GM18867 (cell line): ENCODE measurements around the gene KCTD17.

Experiments
- ATAC-seq: cut with Tn5 transposase; IDR thresholded peaks from one replicate; pipeline ENCODE4 v1.9.1; 2021; ENCODE audit warnings: mild to moderate bottlenecking, moderate library complexity; ENCODE audit not compliant: unreplicated experiment

The KCTD17 gene

DNA sequence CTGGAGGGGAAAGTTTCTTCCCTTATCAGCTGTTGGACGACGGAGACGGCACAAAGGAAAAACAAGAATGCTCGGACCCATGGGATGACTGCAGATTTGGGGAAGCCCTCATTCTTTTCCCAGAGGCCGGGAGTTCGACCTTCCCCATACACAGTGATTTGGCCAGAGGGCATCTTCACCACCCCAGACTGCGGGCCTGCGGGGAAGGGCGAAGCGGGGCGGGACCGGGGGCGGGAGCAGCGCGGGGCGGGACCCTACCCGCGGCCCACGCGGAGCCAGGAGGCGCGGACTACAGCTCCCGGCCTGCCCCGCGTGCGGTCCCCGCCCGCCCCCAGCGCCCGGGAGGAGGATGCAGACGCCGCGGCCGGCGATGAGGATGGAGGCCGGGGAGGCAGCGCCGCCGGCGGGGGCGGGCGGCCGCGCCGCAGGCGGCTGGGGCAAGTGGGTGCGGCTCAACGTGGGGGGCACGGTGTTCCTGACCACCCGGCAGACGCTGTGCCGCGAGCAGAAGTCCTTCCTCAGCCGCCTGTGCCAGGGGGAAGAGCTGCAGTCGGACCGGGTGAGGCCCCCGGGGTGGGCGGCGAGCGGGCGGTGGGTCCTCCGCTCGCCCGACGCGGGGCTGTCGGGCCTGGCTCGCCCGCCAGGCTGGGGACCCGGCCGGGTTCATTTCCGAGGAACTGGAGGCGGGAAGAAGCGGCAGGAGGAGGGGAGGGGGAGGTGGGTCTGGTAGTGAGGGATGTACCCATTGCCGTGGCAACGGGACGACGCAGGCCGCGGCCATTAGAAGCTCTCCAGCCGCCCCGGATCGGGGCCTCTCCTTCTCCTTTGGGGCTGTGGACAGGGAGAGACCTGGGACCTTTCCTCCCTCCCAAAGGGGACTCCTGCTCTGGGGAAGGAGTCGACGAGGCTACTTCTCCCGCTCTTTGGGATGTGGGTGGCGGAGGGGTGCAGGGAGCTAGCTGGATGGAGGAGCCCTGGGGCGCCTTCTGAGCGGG, at the start of gene KCTD17:
Gene KCTD17 (plus strand): TSS at position 352 of the 995 bp plus-strand sequence. CDS start 19 bp downstream, at position 371.
- ATAC-seq = peak; percentile 83

GRCh38 chr22:37001826-37002225, 49.7 kb upstream of the KCTD17 start:
- ATAC-seq = no peak

GRCh38 chr22:37002633-37003032, 48.9 kb upstream of the KCTD17 start:
- no peak for ATAC-seq

GRCh38 chr22:37007651-37008050, 43.9 kb upstream of the KCTD17 start:
- ATAC-seq = no peak

GRCh38 chr22:37008365-37008764, 43.2 kb upstream of the KCTD17 start:
- no peak for ATAC-seq

GRCh38 chr22:37009490-37009889, 42.1 kb upstream of the KCTD17 start:
- no peak for ATAC-seq

- no peak for ATAC-seq
Observed at GRCh38 chr22:37010174-37010573, 41.4 kb upstream of the KCTD17 start.

DNA sequence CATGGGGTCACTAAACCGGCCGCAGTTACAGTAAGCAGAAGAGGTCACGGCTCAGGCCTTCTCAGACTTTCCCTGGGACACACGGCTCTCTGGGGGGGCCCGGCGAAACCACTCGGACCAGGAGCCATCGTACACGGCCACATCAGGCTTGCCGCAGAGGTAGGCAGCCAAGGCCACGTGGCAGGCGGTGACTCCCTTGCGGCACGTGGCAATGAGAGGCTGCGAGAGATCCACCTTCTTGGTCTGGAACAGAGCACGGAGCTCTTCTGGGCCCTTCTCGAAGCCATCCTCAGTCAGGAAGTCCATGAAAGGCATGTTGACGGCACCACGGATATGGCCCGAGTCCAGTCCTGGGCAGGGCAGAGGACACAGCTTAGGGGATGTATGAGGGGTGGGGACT, 40.6 kb upstream of the KCTD17 start:
- no peak for ATAC-seq

DNA sequence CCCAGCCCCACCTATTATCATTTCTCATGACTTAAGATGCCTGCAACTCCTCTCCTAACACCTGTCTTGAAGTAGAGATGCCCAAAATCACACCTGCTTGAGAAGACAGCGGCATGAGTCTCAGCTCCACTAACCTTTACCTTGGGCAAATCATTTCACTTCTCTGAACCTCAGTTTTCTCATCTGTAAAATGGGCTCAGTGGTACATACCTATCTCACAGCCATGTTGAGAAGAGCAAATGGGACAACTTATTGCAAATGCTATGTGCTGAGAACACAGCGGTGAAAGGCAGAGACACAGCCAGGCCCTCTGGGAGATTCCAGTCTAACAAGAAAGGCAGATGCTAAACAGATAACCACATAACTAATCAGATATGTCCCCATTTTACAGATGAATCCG, 40.1 kb upstream of the KCTD17 start:
- no peak for ATAC-seq

DNA sequence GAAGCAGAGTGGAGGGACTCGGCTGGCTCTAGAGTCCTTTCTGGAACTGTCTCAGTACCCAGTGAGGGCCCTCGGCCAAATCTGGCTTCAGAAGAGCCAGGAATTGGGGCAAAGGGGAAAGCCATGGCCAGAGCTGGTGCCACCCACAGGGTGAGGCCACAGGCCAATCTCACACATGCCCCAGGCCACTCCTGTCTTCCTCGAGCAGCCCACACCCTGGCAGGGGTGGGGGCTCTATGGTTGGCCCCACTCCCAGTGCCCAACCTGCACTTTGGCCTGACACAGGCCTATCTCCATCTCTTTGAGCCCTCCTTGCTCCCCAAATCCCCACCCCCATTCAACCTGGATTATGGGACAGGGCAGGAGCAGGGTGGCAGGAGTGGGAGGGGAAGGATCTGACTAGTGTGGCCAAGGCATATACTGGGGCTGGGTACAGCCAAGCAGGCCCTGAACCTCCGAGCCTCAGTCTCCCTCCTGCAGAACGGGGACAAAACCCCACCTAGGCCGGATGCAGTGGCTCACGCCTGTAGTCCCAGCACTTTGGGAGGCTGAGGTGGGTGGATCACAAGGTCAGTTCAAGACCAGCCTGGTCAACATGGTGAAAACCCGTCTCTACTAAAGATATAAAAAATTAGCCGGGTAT, 39.2 kb upstream of the KCTD17 start:
- no peak for ATAC-seq

GRCh38 chr22:37012956-37013355, 38.6 kb upstream of the KCTD17 start:
- no peak for ATAC-seq

DNA sequence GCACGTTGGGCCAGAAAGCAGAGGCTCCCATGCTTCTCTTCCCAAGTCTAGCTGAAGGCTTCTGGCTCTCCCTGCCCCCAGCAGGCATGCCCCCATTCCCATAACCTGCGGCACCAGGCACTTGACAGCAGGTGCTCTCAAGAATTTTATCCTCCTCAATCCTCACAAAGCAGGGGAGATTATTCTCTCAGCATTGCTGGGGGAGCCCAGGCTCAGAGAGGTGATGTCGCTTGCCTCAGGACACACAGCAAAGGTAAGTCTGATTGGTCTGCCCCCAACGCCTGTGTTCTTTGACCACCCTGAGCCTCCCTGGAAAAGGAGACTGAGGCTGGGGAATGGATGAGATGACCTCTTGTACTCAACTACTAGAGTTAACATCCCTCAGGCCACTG, 37.1 kb upstream of the KCTD17 start:
- ATAC-seq = no peak

DNA sequence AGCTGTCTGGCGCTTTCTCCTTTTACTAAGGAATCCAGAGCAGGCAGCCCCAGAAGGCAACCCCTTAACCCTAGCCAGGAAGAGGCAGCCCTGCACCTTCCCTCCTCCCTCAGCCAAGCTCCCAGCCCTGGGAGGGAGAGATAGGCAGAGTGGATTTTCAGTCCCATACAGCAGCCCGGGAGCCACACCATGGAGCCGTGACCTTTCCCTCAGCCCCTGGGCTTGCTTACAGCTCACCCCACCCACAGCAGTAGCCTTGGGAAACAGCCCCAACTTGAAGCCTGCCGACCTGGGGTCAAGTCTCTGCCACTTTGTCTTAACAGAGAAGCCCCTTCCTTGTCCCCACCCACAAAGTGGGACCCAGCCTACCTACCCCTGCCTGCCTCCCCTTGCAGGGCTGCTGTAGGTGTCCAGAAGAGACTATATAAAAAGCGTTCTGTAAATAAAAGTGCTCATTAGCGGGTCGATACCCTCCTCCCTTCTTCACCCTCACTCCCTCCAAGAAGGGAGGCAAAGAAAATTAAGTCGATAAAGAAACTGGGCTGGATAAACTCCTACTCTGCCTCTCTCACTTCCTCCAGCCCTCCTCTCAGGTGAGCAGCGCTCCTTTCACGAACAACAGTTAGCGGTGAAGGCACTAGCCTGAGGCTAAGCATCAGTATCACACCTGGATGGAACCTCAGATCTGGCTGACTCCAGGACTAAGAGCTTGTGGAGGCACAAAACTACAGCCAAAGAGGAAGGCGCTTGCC, 36.5 kb upstream of the KCTD17 start:
- no peak for ATAC-seq

DNA sequence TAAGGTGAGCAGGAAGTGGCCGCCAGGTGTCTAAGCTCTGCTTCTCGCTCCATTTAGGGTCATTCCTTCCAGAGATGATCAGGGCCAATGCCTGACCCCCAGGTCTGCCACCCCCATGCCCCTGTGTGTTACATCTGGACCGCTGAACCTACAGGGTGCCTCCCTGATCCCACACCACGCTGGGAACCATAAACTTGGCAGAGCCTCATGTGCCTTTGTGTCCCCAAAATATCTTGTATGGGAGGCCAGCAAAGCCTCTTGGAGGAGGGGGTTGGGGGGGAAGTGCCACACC, 36.0 kb upstream of the KCTD17 start:
- ATAC-seq = no peak

DNA sequence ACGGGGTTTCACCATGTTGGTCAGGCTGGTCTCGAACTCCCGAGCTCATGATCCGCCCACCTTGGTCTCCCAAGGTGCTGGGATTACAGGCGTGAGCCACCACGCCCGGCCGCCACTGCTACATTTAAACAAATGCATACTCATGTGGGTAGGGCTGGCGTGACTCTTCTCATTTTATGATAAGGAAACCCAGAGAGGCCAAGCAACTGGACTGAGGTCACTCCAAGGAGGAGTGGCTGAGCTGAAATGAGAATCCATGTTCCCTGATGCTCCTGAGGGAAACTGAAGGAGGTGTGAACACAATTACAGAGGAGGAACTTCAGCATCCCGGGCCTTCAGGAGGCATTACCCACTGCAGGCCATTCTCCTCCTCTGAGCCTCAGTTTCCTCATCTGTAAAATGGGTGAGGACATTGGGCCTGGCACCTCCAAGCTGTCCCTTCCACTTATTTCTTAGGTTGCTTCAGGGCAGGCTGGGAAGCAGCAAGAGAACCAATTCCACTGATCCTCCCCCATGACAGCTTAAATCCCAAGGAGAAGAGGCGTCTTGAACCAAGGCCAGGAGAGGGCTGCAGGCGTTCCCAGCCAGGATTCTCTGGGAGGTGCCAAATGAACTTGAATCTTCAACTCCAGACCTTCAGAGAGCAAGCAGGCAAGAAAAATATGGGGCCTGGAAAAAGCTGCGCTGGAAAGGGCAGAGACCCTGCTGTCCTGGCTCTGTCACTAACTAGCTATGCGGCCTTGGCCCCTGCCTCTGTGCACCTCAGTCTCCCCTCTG, 35.2 kb upstream of the KCTD17 start:
- no peak for ATAC-seq

DNA sequence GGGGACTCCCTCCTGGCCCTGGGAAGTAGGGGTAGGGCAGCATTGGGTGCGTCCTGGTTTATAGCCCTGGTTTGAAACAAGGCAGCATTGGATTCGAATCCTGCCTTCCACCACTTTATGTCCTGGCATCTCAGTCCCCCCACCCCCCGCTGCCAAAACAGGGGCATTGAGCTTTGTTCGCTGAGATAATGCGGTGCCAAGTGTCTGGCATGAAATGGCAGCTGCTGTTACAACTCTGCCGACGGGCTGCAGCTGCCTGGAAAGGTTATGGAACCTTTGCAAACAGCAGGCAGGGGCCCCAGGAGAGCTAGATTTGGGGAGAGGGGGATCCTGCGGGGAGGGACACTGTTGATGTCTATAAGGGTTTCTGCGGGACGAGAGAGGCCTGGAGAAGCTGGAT, 34.2 kb upstream of the KCTD17 start:
- ATAC-seq = no peak

DNA sequence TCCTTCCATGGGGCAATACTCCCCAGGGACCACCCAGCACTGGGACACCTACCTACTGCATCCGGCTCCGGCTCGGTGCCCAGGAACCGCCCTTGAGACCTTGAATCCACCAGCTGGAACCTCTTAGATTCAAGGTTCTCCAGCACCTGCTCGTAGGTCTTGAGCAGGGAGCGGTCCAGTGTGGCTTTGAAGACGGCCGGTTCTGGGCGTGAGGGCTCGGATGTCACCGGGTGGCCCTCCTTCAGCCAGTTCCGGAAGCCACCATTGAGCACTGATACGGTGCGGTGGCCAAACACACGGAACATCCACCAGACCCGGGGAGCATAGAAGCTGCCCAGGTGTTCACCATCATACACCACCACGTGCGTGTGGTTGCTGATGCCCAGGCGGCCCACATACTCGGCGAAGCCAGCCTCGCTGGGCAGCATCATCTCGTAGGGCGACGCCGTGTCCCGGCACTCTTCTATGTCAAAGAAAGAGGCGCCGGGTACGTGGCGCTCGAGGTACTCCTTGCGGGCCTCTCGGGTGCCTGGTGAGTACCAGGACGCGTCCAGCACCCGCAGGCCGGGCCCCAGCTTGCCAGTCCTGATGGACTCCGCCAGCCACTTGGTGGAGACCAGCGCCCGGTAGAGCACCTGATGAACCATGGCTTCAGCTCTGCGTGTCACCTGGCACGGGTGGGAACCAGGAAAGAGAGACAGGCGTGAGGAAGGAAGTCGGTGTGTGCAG, 33.3 kb upstream of the KCTD17 start:
- ATAC-seq = no peak

DNA sequence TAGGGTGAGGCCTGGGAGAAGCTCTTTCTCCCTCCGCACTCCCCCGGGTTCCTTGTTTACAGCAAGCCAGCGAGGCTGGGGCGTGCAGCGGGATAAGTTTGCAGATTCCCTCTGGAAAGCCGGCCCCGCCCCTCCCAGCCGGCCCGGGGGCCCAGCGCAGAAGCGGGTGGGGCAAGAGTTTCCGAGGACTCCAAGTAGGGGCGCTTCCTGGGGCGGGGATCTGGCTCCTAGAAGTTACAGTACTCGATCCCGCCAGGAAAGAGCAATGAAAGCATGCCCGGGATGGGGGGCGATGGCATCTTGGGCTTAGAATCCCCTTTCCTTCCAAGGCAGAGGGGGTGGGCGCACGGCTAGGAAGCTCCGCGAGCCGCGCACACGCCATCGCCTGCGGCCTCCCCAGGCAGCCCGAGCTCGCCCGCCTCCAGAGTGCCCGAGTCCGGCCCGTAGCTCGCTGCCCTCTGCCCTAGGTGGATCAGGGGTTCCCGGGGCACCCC, 32.7 kb upstream of the KCTD17 start:
- peak; percentile 36 for ATAC-seq

- peak; percentile 55 for ATAC-seq
Observed at GRCh38 chr22:37019309-37020191, 32.0 kb upstream of the KCTD17 start, which contains the start of the genes MPST and TST. Gene MPST (plus strand): TSS chr22:37019742. CDS start chr22:37019837, 95 bp downstream. Gene TST (minus strand): TSS chr22:37019447. CDS start chr22:37018732, 715 bp downstream.
